ENCODE data around the gene UROD.
"Not testable (repeated sequence)": the region's sequence is repeated elsewhere in the genome, so short reads cannot be mapped to it uniquely, and the experiment has no call there.

The UROD gene

GRCh38 chr1:45011837-45012638, at the start of gene UROD:
UROD (plus strand) TSS chr1:45012254; CDS start chr1:45012266, 12 bp downstream.
- Histone ChIP-seq H3K27me3 (ENCODE audit: control insufficient read depth, insufficient read depth, low read length) (no peaks in the 10 kb centered on the region), H3K9me3 (ENCODE audit: control insufficient read depth, insufficient read depth, low read length) (no peaks in the 10 kb centered on the region), H3K4me3 (ENCODE audit: low read depth, low read length) (peak within 1 kb of the TSS; percentile 81)

GRCh38 chr1:44962729-44963128, 49.3 kb upstream of the UROD start:
- H3K4me3 ChIP-seq (ENCODE audit: low read depth, low read length) = no peak overlapping the region
- no peaks in the 10 kb centered on the region for H3K9me3 ChIP-seq (ENCODE audit: control insufficient read depth, insufficient read depth, low read length)
- no peak overlapping the region for H3K9ac ChIP-seq (ENCODE audit: low read depth, low read length)
- H3K27me3 ChIP-seq (ENCODE audit: control insufficient read depth, insufficient read depth, low read length) = no peaks in the 10 kb centered on the region
- H3K36me3 ChIP-seq (ENCODE audit: control insufficient read depth, insufficient read depth, low read length) = no peaks in the 10 kb centered on the region
- no peaks in the 10 kb centered on the region for H3K4me1 ChIP-seq (ENCODE audit: control insufficient read depth, insufficient read depth, low read length)

More at GRCh38 chr1:45011837-45012638, at the start of gene UROD:
- Histone ChIP-seq H3K9ac (ENCODE audit: low read depth, low read length) (peak within 1 kb of the TSS; percentile 48), H3K4me1 (ENCODE audit: control insufficient read depth, insufficient read depth, low read length) (peaks cover 10% of the 10 kb centered on the region), H3K36me3 (ENCODE audit: control insufficient read depth, insufficient read depth, low read length) (peaks cover 8% of the 10 kb centered on the region)

- Histone ChIP-seq H3K27me3 (ENCODE audit: control insufficient read depth, insufficient read depth, low read length) (no peaks in the 10 kb centered on the region), H3K4me3 (ENCODE audit: low read depth, low read length) (no peak overlapping the region), H3K36me3 (ENCODE audit: control insufficient read depth, insufficient read depth, low read length) (no peaks in the 10 kb centered on the region), H3K9me3 (ENCODE audit: control insufficient read depth, insufficient read depth, low read length) (no peaks in the 10 kb centered on the region), H3K4me1 (ENCODE audit: control insufficient read depth, insufficient read depth, low read length) (no peaks in the 10 kb centered on the region), H3K9ac (ENCODE audit: low read depth, low read length) (no peak overlapping the region)
Measured at GRCh38 chr1:44964396-44964795, 47.7 kb upstream of the UROD start.

GRCh38 chr1:44970317-44970716, 41.7 kb upstream of the UROD start:
- Histone ChIP-seq H3K27me3 (ENCODE audit: control insufficient read depth, insufficient read depth, low read length) (no peaks in the 10 kb centered on the region), H3K36me3 (ENCODE audit: control insufficient read depth, insufficient read depth, low read length) (no peaks in the 10 kb centered on the region), H3K9ac (ENCODE audit: low read depth, low read length) (no peak overlapping the region), H3K4me1 (ENCODE audit: control insufficient read depth, insufficient read depth, low read length) (no peaks in the 10 kb centered on the region), H3K9me3 (ENCODE audit: control insufficient read depth, insufficient read depth, low read length) (no peaks in the 10 kb centered on the region), H3K4me3 (ENCODE audit: low read depth, low read length) (no peak overlapping the region)

- Histone ChIP-seq H3K27me3 (ENCODE audit: control insufficient read depth, insufficient read depth, low read length) (no peaks in the 10 kb centered on the region), H3K9me3 (ENCODE audit: control insufficient read depth, insufficient read depth, low read length) (no peaks in the 10 kb centered on the region), H3K9ac (ENCODE audit: low read depth, low read length) (no peak overlapping the region), H3K36me3 (ENCODE audit: control insufficient read depth, insufficient read depth, low read length) (no peaks in the 10 kb centered on the region), H3K4me3 (ENCODE audit: low read depth, low read length) (no peak overlapping the region), H3K4me1 (ENCODE audit: control insufficient read depth, insufficient read depth, low read length) (no peaks in the 10 kb centered on the region)
Measured at GRCh38 chr1:44973645-44974044, 38.4 kb upstream of the UROD start.

- Histone ChIP-seq H3K4me3 (ENCODE audit: low read depth, low read length) (no peak overlapping the region), H3K27me3 (ENCODE audit: control insufficient read depth, insufficient read depth, low read length) (no peaks in the 10 kb centered on the region), H3K4me1 (ENCODE audit: control insufficient read depth, insufficient read depth, low read length) (no peaks in the 10 kb centered on the region), H3K9me3 (ENCODE audit: control insufficient read depth, insufficient read depth, low read length) (no peaks in the 10 kb centered on the region), H3K9ac (ENCODE audit: low read depth, low read length) (no peak overlapping the region), H3K36me3 (ENCODE audit: control insufficient read depth, insufficient read depth, low read length) (peaks cover 9% of the 10 kb centered on the region)
Measured at GRCh38 chr1:44976252-44976651, 35.8 kb upstream of the UROD start.

- not testable (repeated sequence) for H3K9me3 ChIP-seq (ENCODE audit: control insufficient read depth, insufficient read depth, low read length); H3K9ac ChIP-seq (ENCODE audit: low read depth, low read length); H3K4me1 ChIP-seq (ENCODE audit: control insufficient read depth, insufficient read depth, low read length); H3K36me3 ChIP-seq (ENCODE audit: control insufficient read depth, insufficient read depth, low read length); H3K4me3 ChIP-seq (ENCODE audit: low read depth, low read length); H3K27me3 ChIP-seq (ENCODE audit: control insufficient read depth, insufficient read depth, low read length)
Measured at GRCh38 chr1:44977372-44977771, 34.7 kb upstream of the UROD start.

- Histone ChIP-seq H3K36me3 (ENCODE audit: control insufficient read depth, insufficient read depth, low read length) (no peaks in the 10 kb centered on the region), H3K4me1 (ENCODE audit: control insufficient read depth, insufficient read depth, low read length) (peaks cover 5% of the 10 kb centered on the region), H3K4me3 (ENCODE audit: low read depth, low read length) (peak overlapping the region; percentile 80), H3K27me3 (ENCODE audit: control insufficient read depth, insufficient read depth, low read length) (no peaks in the 10 kb centered on the region), H3K9me3 (ENCODE audit: control insufficient read depth, insufficient read depth, low read length) (no peaks in the 10 kb centered on the region), H3K9ac (ENCODE audit: low read depth, low read length) (peak overlapping the region; percentile 41)
Measured at GRCh38 chr1:44985747-44986359, 26.2 kb upstream of the UROD start.

GRCh38 chr1:44988531-44989156, 23.4 kb upstream of the UROD start:
- Histone ChIP-seq H3K4me1 (ENCODE audit: control insufficient read depth, insufficient read depth, low read length) (peaks cover 5% of the 10 kb centered on the region), H3K9me3 (ENCODE audit: control insufficient read depth, insufficient read depth, low read length) (no peaks in the 10 kb centered on the region), H3K36me3 (ENCODE audit: control insufficient read depth, insufficient read depth, low read length) (no peaks in the 10 kb centered on the region), H3K4me3 (ENCODE audit: low read depth, low read length) (no peak overlapping the region), H3K9ac (ENCODE audit: low read depth, low read length) (no peak overlapping the region), H3K27me3 (ENCODE audit: control insufficient read depth, insufficient read depth, low read length) (no peaks in the 10 kb centered on the region)

- Histone ChIP-seq H3K4me3 (ENCODE audit: low read depth, low read length) (no peak overlapping the region), H3K4me1 (ENCODE audit: control insufficient read depth, insufficient read depth, low read length) (no peaks in the 10 kb centered on the region), H3K36me3 (ENCODE audit: control insufficient read depth, insufficient read depth, low read length) (no peaks in the 10 kb centered on the region), H3K9ac (ENCODE audit: low read depth, low read length) (no peak overlapping the region), H3K9me3 (ENCODE audit: control insufficient read depth, insufficient read depth, low read length) (no peaks in the 10 kb centered on the region), H3K27me3 (ENCODE audit: control insufficient read depth, insufficient read depth, low read length) (no peaks in the 10 kb centered on the region)
Measured at GRCh38 chr1:44994309-44994898, 17.6 kb upstream of the UROD start.

- Histone ChIP-seq H3K4me1 (ENCODE audit: control insufficient read depth, insufficient read depth, low read length) (no peaks in the 10 kb centered on the region), H3K9ac (ENCODE audit: low read depth, low read length) (no peak overlapping the region), H3K27me3 (ENCODE audit: control insufficient read depth, insufficient read depth, low read length) (no peaks in the 10 kb centered on the region), H3K9me3 (ENCODE audit: control insufficient read depth, insufficient read depth, low read length) (no peaks in the 10 kb centered on the region), H3K36me3 (ENCODE audit: control insufficient read depth, insufficient read depth, low read length) (no peaks in the 10 kb centered on the region), H3K4me3 (ENCODE audit: low read depth, low read length) (no peak overlapping the region)
Measured at GRCh38 chr1:44995467-44996238, 16.4 kb upstream of the UROD start.
